Loucy (cell line): ENCODE data around the gene CCDC69.

Experiments
- H2AFZ ChIP-seq: fragments of 200-600 bp; sonication (generic); 2 replicates; pipeline ENCODE4 v1.6.0; 2016; ENCODE audit warnings: antibody characterized with exemption, mild to moderate bottlenecking, low read length, moderate library complexity
- H3F3A ChIP-seq: fragments of 200-600 bp; 2 replicates; pipeline ENCODE4 v1.6.0; 2016; ENCODE audit warnings: antibody characterized with exemption, low read depth, mild to moderate bottlenecking
- H3K27me3 ChIP-seq: fragments of 200-600 bp; sonication (generic); 2 replicates; pipeline ENCODE4 v1.6.1; 2014; ENCODE audit warnings: low read length, mild to moderate bottlenecking; ENCODE audit not compliant: insufficient read depth, poor library complexity, severe bottlenecking
- H3K36me3 ChIP-seq: fragments of 200-600 bp; sonication (generic); 2 replicates; pipeline ENCODE4 v1.6.1; 2016; ENCODE audit warnings: low read length; ENCODE audit not compliant: insufficient read depth
- H3K4me1 ChIP-seq: fragments of 200-600 bp; sonication (generic); 2 replicates; pipeline ENCODE4 v1.5.1; 2014; ENCODE audit warnings: low read length, mild to moderate bottlenecking; ENCODE audit not compliant: insufficient read depth, poor library complexity, severe bottlenecking
- H3K4me2 ChIP-seq: fragments of 200-600 bp; sonication (generic); 2 replicates; pipeline ENCODE4 v1.6.0; 2014; ENCODE audit warnings: antibody characterized with exemption, low read length, low read depth, mild to moderate bottlenecking; ENCODE audit not compliant: poor library complexity, severe bottlenecking
- H3K4me3 ChIP-seq: fragments of 200-600 bp; sonication (generic); 2 replicates; pipeline ENCODE4 v1.5.1; 2014; ENCODE audit warnings: low read length, mild to moderate bottlenecking, mixed read lengths; ENCODE audit not compliant: poor library complexity, severe bottlenecking
- H3K79me2 ChIP-seq: fragments of 200-600 bp; sonication (generic); 2 replicates; pipeline ENCODE4 v1.6.1; 2014; ENCODE audit warnings: low read length; ENCODE audit not compliant: insufficient read depth
- H3K9ac ChIP-seq: fragments of 200-600 bp; sonication (generic); 2 replicates; pipeline ENCODE4 v1.6.0; 2014; ENCODE audit warnings: mild to moderate bottlenecking, low read depth, low read length, moderate library complexity; ENCODE audit not compliant: poor library complexity, severe bottlenecking
- H3K9me2 ChIP-seq: fragments of 200-600 bp; sonication (generic); replicated peaks from 2 replicates; pipeline ENCODE4 v1.6.1; 2016; ENCODE audit warnings: low read depth, low read length, mixed read lengths
- H3K9me3 ChIP-seq: fragments of 200-600 bp; sonication (generic); 2 replicates; pipeline ENCODE4 v1.6.1; 2014; ENCODE audit warnings: mild to moderate bottlenecking, antibody characterized with exemption, low read length, low read depth; ENCODE audit not compliant: insufficient read depth
- H4K20me1 ChIP-seq: fragments of 200-600 bp; sonication (generic); 2 replicates; pipeline ENCODE4 v1.6.0; 2014; ENCODE audit warnings: antibody characterized with exemption, low read length, mild to moderate bottlenecking; ENCODE audit not compliant: insufficient read depth, poor library complexity, severe bottlenecking
- CTCF ChIP-seq: fragments of 200-600 bp; sonication (generic); conservative IDR thresholded peaks from 2 replicates; pipeline ENCODE4 v1.5.1; 2014; ENCODE audit warnings: mild to moderate bottlenecking, antibody characterized with exemption, low read length
- EZH2phosphoT487 ChIP-seq: fragments of 200-600 bp; IDR thresholded peaks from 2 replicates; pipeline ENCODE4 v1.6.1; 2018; ENCODE audit warnings: antibody characterized with exemption, mild to moderate bottlenecking, moderate library complexity, borderline replicate concordance

The CCDC69 gene

DNA sequence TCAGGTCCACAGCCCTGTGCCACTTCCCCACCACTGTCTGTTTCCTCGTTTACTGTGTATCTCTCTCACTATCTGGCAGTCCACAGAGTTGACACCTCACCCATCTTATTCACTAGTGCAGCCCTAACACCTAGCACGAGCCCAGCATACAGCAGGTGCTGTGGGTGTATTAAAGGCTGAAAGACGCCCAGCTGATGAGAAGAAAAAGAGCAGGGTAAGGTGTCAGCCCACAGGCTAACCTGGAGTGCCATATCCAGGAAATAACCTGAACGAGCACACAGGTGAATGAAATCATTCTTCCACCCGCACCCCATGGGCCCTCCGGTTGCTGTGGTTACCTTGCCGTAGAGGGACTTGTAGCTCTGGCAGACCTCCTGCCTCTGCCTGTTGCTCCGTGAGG, 84.9 kb downstream of the CCDC69 start:
- H3K9ac ChIP-seq = no peak overlapping the region
- H3K4me2 ChIP-seq = no peak overlapping the region
- peaks cover 27% of the 10 kb centered on the region for H4K20me1 ChIP-seq
- no peak overlapping the region for H2AFZ ChIP-seq
- peaks cover 34% of the 10 kb centered on the region for H3K79me2 ChIP-seq
- peaks cover 96% of the 10 kb centered on the region; the same call in 1 of the 2 replicates for H3K36me3 ChIP-seq
- no peaks in the 10 kb centered on the region for H3K9me2 ChIP-seq
- H3F3A ChIP-seq = no peaks in the 10 kb centered on the region
- no peaks in the 10 kb centered on the region for H3K27me3 ChIP-seq
- no peak for TF ChIP-seq EZH2phosphoT487
- TF ChIP-seq CTCF = no peak
- no peaks in the 10 kb centered on the region for H3K4me1 ChIP-seq
- no peak overlapping the region for H3K4me3 ChIP-seq
- no peaks in the 10 kb centered on the region for H3K9me3 ChIP-seq

- H3K4me3 ChIP-seq = no peak overlapping the region
- H3K9ac ChIP-seq = no peak overlapping the region
- no peak overlapping the region for H3K4me2 ChIP-seq
- H3K27me3 ChIP-seq = no peaks in the 10 kb centered on the region
- no peaks in the 10 kb centered on the region for H3F3A ChIP-seq
- TF ChIP-seq CTCF (no peak), EZH2phosphoT487 (no peak)
- H3K9me2 ChIP-seq = no peaks in the 10 kb centered on the region
- no peaks in the 10 kb centered on the region for H3K9me3 ChIP-seq
- H3K4me1 ChIP-seq = no peaks in the 10 kb centered on the region
- peaks cover 96% of the 10 kb centered on the region; the same call in 1 of the 2 replicates for H3K36me3 ChIP-seq
- peaks cover 25% of the 10 kb centered on the region for H3K79me2 ChIP-seq
- peaks cover 20% of the 10 kb centered on the region for H4K20me1 ChIP-seq
- no peak overlapping the region for H2AFZ ChIP-seq
Measured at GRCh38 chr5:151138114-151138513, 85.8 kb downstream of the CCDC69 start.

DNA sequence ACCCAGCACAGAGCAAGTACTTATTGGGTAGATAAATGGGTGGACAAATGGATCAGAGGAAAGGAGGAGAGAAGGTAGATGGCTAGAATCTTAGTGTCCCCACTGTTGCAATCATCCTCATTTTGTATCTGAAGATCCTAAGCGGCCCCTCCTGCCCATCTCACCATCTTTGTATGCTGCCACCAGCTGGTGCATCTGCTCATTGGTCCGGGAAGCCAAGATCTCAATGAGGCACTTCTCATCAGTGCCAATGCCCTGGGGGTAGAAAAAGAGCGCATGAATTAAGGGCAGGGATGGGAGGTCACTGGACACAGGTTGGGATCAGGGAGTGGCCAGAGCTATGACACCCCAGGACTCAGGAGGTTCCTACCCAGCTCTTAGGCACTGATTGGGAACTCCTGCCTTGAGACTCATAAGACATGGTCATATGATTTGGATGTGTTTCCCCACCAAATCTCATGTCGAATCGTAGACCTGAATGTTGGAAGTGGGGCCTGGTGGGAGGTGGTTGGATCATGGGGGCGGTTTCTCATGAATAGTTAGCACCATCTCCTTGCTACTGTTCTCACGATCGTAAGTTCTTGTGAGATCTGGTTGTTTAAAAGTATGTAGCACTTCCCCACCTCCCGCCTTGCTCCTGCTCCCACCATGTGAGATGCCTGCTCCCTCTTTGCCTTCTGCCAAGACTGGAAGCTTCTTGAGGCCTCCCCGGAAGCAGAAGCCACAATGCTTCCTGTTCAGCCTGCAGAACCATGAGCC, 86.6 kb downstream of the CCDC69 start:
- H3K79me2 ChIP-seq = peaks cover 17% of the 10 kb centered on the region

More for the DNA sequence above, 86.6 kb downstream of the CCDC69 start:
- no peak overlapping the region for H3K4me2 ChIP-seq
- H3K27me3 ChIP-seq = no peaks in the 10 kb centered on the region
- peaks cover 13% of the 10 kb centered on the region for H4K20me1 ChIP-seq
- TF ChIP-seq CTCF (no peak), EZH2phosphoT487 (no peak)
- no peak overlapping the region for H3K4me3 ChIP-seq
- H3K9me3 ChIP-seq = no peaks in the 10 kb centered on the region
- no peak overlapping the region for H3K9ac ChIP-seq
- no peaks in the 10 kb centered on the region for H3K4me1 ChIP-seq
- no peaks in the 10 kb centered on the region for H3F3A ChIP-seq
- no peak overlapping the region for H2AFZ ChIP-seq
- peaks cover 96% of the 10 kb centered on the region for H3K36me3 ChIP-seq
- H3K9me2 ChIP-seq = no peaks in the 10 kb centered on the region
